Osteocyte (in vitro differentiated cells): Measurements from ENCODE around the gene FHOD3. TPM values are rescaled to one million over a fixed set of nuclear protein-coding genes. Genes with fewer than 3 reads are reported as not detected.

ENCODE experiments used
- DNase-seq: peaks from one replicate; pipeline ENCODE4 v3.0.0; 2021; ENCODE audit warnings: mixed read lengths; ENCODE audit not compliant: unreplicated experiment; ENCODE audit errors: extremely low spot score
- H3K27ac Mint-ChIP-seq: one replicate; pipeline ENCODE4 v1.8.0; 2021; ENCODE audit warnings: mild to moderate bottlenecking, mixed read lengths; ENCODE audit not compliant: unreplicated experiment
- H3K27me3 Mint-ChIP-seq: one replicate; pipeline ENCODE4 v1.8.0; 2021; ENCODE audit warnings: mixed read lengths; ENCODE audit not compliant: unreplicated experiment
- H3K36me3 Mint-ChIP-seq: one replicate; pipeline ENCODE4 v1.8.0; 2021; ENCODE audit warnings: mixed read lengths; ENCODE audit not compliant: unreplicated experiment
- H3K4me1 Mint-ChIP-seq: one replicate; pipeline ENCODE4 v1.8.0; 2021; ENCODE audit warnings: mixed read lengths; ENCODE audit not compliant: unreplicated experiment
- H3K4me3 Mint-ChIP-seq: one replicate; pipeline ENCODE4 v1.8.0; 2021; ENCODE audit warnings: mild to moderate bottlenecking, moderate library complexity, mixed read lengths; ENCODE audit not compliant: unreplicated experiment
- H3K9me3 Mint-ChIP-seq: one replicate; pipeline ENCODE4 v1.8.0; 2021; ENCODE audit warnings: mixed read lengths; ENCODE audit not compliant: unreplicated experiment
- CTCF ChIP-seq: fragments of 200-600 bp; sonication (generic); IDR thresholded peaks from 2 replicates; pipeline ENCODE4 v1.5.0; 2021; ENCODE audit warnings: antibody characterized with exemption, mild to moderate bottlenecking, moderate library complexity
- total RNA-seq: library from RNA; stranded (reverse); gene quantifications from 2 replicates; pipeline ENCODE4 v1.2.1, GENCODE V29; 2021

The FHOD3 gene
- total RNA-seq, 1 donor from 2014 or later: 1.2 TPM

GRCh38 chr18:36817039-36817438, 519.5 kb downstream of the FHOD3 start:
- Mint-ChIP-seq H3K27me3 (no peaks in the 10 kb centered on the region), H3K4me3 (no peak overlapping the region), H3K27ac (no peak overlapping the region), H3K36me3 (peaks cover 40% of the 10 kb centered on the region), H3K9me3 (no peaks in the 10 kb centered on the region), H3K4me1 (no peaks in the 10 kb centered on the region)
- no peak for TF ChIP-seq CTCF
- DNase-seq: no peak

GRCh38 chr18:36818652-36819051, 521.1 kb downstream of the FHOD3 start:
- Mint-ChIP-seq H3K9me3 (no peaks in the 10 kb centered on the region), H3K4me3 (no peak overlapping the region), H3K27ac (no peak overlapping the region), H3K27me3 (no peaks in the 10 kb centered on the region), H3K4me1 (no peaks in the 10 kb centered on the region), H3K36me3 (peaks cover 37% of the 10 kb centered on the region)
- no peak for TF ChIP-seq CTCF
- no peak for DNase-seq

DNA sequence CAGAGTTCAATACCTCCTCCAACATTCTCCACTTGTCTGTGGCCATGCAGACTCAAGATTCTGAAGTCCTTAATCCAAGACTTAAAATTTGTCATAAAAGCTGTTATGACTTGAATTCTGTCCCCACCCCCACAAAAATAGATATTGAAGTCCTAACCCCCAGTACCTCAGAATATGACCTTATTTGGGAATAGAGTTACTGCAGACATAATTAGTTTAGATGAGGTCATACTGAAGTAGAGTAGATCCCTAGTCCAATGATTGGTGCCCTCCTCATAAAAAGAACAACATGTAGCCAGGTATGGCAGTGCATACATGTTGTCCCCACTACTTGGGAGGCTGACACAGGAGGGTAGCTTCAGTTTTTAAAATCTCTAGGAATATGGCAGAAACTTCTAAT, 522.1 kb downstream of the FHOD3 start:
- no peak for DNase-seq
- H3K36me3 Mint-ChIP-seq: peaks cover 27% of the 10 kb centered on the region
- H3K4me1 Mint-ChIP-seq: no peaks in the 10 kb centered on the region
- no peak for TF ChIP-seq CTCF
- H3K9me3 Mint-ChIP-seq: no peaks in the 10 kb centered on the region
- H3K27ac Mint-ChIP-seq: no peak overlapping the region
- no peak overlapping the region for H3K4me3 Mint-ChIP-seq
- H3K27me3 Mint-ChIP-seq: no peaks in the 10 kb centered on the region

GRCh38 chr18:36821681-36822080, 524.2 kb downstream of the FHOD3 start:
- H3K4me3 Mint-ChIP-seq: no peak overlapping the region
- no peak overlapping the region for H3K27ac Mint-ChIP-seq
- no peaks in the 10 kb centered on the region for H3K27me3 Mint-ChIP-seq
- peaks cover 18% of the 10 kb centered on the region for H3K36me3 Mint-ChIP-seq
- no peak for DNase-seq
- no peak for TF ChIP-seq CTCF
- no peaks in the 10 kb centered on the region for H3K4me1 Mint-ChIP-seq
- no peaks in the 10 kb centered on the region for H3K9me3 Mint-ChIP-seq

- H3K27me3 Mint-ChIP-seq: no peaks in the 10 kb centered on the region
- no peak overlapping the region for H3K4me3 Mint-ChIP-seq
Observed at GRCh38 chr18:36825526-36825925, 528.0 kb downstream of the FHOD3 start.

More at GRCh38 chr18:36825526-36825925, 528.0 kb downstream of the FHOD3 start:
- Mint-ChIP-seq H3K9me3 (no peaks in the 10 kb centered on the region), H3K36me3 (peaks cover 8% of the 10 kb centered on the region), H3K27ac (no peak overlapping the region), H3K4me1 (peaks cover 25% of the 10 kb centered on the region)
- no peak for DNase-seq
- TF ChIP-seq CTCF: no peak
